ENCODE data around the gene MMRN2. TPM values are rescaled to one million over a fixed set of nuclear protein-coding genes. Genes with fewer than 3 reads are reported as not detected.
"Not testable (repeated sequence)": the region's sequence is repeated elsewhere in the genome, so short reads cannot be mapped to it uniquely, and the experiment has no call there.

Gene MMRN2, protein sequence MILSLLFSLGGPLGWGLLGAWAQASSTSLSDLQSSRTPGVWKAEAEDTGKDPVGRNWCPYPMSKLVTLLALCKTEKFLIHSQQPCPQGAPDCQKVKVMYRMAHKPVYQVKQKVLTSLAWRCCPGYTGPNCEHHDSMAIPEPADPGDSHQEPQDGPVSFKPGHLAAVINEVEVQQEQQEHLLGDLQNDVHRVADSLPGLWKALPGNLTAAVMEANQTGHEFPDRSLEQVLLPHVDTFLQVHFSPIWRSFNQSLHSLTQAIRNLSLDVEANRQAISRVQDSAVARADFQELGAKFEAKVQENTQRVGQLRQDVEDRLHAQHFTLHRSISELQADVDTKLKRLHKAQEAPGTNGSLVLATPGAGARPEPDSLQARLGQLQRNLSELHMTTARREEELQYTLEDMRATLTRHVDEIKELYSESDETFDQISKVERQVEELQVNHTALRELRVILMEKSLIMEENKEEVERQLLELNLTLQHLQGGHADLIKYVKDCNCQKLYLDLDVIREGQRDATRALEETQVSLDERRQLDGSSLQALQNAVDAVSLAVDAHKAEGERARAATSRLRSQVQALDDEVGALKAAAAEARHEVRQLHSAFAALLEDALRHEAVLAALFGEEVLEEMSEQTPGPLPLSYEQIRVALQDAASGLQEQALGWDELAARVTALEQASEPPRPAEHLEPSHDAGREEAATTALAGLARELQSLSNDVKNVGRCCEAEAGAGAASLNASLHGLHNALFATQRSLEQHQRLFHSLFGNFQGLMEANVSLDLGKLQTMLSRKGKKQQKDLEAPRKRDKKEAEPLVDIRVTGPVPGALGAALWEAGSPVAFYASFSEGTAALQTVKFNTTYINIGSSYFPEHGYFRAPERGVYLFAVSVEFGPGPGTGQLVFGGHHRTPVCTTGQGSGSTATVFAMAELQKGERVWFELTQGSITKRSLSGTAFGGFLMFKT
- total RNA-seq: 4.1 TPM

DNA sequence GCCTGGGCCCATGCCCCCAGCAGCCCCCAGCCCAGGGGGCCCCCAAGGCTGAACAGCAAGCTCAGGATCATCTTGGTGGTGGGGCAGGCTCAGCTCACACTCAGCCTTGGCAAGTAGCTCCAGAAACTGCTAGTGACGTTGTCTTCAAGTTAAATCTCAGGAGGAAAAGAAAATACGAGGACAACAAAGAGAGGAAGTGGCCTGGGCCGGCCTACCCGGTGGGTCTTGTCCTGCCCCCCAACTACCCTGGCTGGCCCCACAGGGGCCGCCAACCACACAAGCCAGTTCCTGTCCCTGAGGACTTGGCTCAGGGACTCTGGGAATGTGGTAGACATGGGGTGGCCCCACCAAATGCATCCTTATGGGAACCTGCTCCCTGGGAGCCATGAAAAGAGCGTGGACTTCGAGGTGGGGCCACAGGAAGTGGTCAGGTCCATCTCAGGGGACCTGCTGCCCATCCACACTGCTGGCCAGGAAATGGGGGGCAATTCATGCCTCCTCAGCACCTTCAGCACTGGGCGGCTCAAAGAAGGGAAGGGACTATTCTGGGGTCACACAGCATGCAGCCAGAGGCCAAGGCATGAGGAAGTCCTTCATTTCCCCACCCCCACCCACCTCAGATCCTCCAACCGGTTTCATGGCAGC, at the start of gene MMRN2:
MMRN2 (minus strand) TSS at position 145 of the 645 bp plus-strand sequence; CDS start at position 71, 74 bp downstream.
- no peak for DNase-seq (ENCODE audit: low spot score in 2 of 2)
- FAIRE-seq: no peak

DNA sequence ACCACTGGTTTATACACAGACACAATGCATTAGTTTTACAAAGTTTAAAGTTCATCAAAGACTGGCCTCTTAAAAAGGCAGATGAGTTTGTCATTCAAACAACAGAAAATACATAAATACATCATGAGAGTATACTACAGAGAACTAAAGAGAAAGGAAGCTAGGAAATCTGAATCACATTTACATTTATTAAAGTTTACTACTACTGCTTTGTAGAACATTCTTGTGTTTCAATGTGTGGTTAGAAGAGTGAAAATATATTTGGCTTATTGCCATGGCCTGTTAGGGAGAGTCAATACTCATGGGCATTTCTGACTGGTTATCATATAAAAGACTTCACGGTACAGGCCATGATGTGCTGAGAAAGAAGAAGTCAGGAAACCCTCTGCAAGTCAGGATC, 49.7 kb upstream of the MMRN2 start:
- not testable (repeated sequence) for DNase-seq (ENCODE audit: low spot score in 2 of 2); FAIRE-seq

DNA sequence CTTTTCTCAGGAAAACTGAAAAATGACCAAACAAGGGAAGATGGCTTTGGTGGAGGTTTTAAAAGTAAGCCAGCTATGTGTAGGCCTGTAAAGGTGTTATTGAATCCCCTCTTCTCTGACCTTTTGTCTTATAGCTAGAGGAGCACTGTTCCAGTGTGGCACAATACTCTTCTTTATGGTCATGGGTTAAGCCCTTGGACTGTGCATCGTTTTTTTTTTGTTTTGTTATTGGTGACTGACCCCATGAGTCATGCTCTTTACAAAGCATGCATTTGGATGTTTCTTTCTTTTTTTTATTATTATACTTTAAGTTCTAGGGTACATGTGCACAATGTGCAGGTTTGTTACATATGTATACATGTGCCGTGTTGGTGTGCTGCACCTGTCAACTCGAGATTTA, 43.1 kb upstream of the MMRN2 start:
- no peak for DNase-seq (ENCODE audit: low spot score in 2 of 2)
- no peak for FAIRE-seq

DNA sequence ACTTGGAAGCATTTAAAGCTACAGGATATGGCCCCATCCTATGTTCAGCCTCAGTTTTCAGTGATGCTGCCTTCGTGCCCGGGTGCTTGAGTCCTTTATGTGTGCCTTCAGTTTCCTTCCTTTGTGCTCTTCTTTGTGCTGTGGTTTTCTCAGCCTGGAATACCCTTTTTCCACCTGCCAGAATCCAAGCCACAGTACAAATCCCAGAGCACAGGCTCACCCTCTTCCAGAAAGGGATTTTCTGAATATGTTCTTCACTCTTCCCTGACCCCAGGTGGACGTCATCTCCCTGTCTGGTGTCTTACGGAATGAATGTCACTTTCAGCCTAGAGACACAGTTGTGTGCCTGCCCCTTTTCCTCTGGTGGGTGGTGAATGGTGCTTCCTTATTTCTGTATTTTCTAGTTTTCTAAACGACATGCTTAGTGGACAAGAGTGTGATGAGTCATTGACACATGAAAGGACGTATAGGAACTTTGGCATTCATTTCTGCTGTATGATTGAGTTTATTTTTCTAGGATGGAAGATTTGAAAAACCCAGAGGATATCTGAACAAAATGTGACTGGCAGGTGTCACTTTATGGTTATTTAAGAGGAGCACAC, 42.5 kb upstream of the MMRN2 start:
- FAIRE-seq; DNase-seq (ENCODE audit: low spot score in 2 of 2): not testable (repeated sequence)

- FAIRE-seq (no peak), DNase-seq (ENCODE audit: low spot score in 2 of 2) (no peak)
These were observed 35.5 kb upstream of the MMRN2 start for GRCh38 chr10:86992929-86993328.

- no peak for FAIRE-seq
- DNase-seq (ENCODE audit: low spot score in 2 of 2): no peak
These were observed 35.0 kb upstream of the MMRN2 start for GRCh38 chr10:86992456-86992855.

GRCh38 chr10:86991362-86991761, 33.9 kb upstream of the MMRN2 start:
- FAIRE-seq: peak; percentile 97
- not testable (repeated sequence) for DNase-seq (ENCODE audit: low spot score in 2 of 2)

DNA sequence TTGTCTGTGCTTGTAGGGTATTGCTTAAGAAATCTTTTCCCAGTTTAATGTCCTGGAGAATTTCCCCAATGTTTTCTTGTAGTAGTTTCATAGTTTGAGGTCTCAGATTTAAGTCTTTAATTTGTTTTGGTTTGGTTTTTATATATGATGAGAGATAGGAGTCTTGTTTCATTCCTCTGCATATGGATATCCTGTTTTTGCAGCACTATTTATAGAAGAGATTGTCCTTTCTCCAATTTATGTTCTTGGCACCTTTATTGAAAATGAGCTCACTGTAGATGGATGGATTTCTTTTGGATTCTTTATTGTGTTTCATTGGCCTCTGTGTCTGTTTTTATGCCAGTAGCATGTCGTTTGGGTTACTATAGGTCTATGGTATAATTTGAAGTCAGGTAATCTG, 31.1 kb upstream of the MMRN2 start:
- no peak for DNase-seq (ENCODE audit: low spot score in 2 of 2)
- FAIRE-seq: no peak

GRCh38 chr10:86984498-86984897, 27.1 kb upstream of the MMRN2 start:
- DNase-seq (ENCODE audit: low spot score in 2 of 2); FAIRE-seq: not testable (repeated sequence)

DNA sequence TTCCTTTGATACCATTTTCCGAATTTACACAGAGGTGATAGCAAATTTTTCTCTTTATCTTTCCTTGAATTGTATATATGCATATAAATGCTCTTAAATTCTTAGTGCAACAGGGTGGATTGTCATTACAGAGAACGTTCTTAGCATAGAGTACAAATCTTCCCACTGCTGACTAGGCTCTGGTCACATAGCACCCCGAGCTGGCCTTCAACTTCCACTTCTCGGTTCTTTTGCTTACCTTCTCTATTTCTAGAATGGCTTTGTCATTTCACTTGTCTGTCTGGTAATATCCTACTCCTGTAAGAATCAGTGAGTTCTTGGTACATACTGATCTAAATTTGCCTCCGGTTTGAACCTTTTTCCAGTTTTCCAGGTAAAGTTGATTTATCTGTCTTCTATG, 24.3 kb upstream of the MMRN2 start:
- FAIRE-seq: no peak
- DNase-seq (ENCODE audit: low spot score in 2 of 2): no peak

DNA sequence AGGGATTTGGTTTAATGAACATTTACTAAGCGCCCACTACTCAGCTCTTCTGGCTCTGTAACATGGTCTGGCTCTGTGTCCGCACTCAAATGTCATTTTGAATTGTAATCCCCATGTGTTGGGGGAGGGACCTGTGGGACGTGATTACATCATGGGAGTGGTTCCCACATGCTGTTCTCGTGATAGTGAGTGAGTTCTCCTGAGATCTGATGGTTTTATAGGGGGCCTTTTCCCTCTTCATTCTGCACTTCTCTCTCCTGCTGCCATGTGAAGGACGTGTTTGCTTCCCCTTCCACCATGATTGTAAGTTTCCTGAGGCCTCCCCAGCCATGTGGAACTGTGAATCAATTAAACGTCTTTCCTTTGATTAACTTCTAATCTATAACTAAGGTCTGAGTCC, 23.6 kb upstream of the MMRN2 start:
- not testable (repeated sequence) for DNase-seq (ENCODE audit: low spot score in 2 of 2); FAIRE-seq

- FAIRE-seq (no peak), DNase-seq (ENCODE audit: low spot score in 2 of 2) (no peak)
These were observed 22.6 kb upstream of the MMRN2 start for GRCh38 chr10:86979977-86980448.

DNA sequence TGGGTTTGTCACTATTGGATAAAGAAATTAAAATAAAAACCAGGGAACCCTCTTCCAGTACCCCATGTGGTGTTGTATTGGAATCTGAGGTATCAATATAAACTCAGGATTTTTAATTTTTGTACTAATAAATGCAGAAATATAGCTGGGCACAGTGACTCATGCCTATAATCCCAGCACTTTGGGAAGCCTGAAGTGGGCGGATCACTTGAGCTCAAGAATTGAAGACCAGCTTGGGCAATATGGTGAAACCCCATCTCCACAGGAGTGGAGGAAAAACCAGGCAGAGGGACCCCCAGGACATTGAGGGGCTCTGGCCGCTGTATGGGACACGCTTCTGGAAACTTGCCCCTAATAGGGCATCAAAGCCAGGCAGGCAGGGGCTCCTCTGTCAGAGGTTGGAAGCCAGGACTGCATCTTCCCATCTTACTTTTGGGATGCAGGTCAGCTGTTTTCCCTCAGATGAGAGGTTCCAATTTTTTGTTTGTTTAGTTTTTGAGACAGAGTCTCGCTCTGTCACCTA, 21.9 kb upstream of the MMRN2 start:
- DNase-seq (ENCODE audit: low spot score in 2 of 2) (no peak), FAIRE-seq (no peak)

DNA sequence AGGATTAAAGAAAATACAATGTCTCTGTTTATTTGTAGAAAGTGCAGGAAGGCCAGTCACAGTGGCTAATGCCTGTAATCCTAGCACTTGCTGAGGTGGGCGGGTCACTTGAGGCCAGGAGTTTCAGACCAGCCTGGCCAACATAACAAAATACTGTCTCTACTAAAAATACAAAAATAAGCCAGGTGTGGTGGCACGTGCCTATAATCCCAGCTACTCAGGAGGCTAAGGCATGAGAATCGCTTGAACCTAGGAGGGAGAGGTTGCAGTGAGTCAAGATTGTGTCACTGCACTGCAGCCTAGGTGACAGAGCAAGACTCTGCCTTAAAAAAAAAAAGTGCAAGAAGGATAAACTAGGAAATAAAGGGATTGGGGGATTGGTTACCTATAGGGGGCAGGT, 21.0 kb upstream of the MMRN2 start:
- DNase-seq (ENCODE audit: low spot score in 2 of 2); FAIRE-seq: not testable (repeated sequence)

DNA sequence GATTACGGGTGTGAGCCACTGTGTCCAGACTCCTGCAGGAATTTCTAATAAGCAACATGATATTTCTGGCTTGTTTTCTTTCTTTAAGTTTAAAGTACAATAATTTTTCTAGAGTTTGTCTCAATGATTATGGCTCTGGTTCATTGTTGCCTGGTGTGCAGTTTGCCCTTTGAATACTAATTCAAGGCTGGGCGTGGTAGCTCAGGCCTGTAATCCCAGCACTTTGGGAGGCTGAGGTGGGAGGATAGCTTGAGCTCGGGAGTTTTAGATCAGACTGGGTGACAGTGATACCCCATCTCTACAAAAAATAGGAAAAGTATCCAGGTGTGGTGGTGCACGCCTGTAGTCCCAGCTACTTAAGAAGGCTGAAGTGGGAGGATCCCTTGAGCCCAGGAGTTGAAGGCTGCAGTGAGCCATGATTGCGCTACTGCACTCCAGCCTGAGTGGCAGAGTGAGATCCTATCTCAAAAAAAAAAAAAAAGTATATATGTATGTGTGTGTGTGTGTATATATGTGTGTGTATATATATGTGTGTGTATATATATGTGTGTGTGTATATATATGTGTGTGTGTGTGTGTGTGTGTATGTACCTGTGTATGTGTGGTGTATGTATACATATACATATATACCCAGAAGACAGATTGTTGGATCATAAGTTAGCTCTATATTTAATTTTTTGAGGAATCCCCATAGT, 19.1 kb upstream of the MMRN2 start:
- no peak for FAIRE-seq
- DNase-seq (ENCODE audit: low spot score in 2 of 2): no peak

DNA sequence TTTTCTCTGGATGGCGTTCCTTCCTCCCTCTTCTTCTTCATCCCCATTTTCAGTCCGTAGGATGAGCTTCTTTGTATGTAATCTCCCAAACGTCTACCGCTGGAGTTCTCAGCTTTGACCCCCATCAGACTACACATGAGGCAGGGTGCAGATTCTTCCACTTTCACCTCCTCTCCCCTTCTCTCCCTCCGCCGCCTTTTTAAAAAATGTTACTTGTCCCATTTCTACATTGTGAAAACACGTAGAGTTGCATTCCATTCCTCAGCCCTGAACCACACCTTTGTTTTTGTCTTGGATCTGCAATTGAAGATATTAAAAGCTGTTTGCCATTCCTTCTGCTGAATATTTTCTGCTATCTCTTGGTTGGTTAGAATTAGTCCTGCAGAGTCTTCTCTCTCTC, 17.1 kb upstream of the MMRN2 start:
- FAIRE-seq (no peak), DNase-seq (ENCODE audit: low spot score in 2 of 2) (no peak)

GRCh38 chr10:86972613-86973380, 15.4 kb upstream of the MMRN2 start:
- FAIRE-seq: no peak
- DNase-seq (ENCODE audit: low spot score in 2 of 2): no peak

- FAIRE-seq: no peak
These were observed 14.0 kb upstream of the MMRN2 start for GRCh38 chr10:86971232-86971991.

More at GRCh38 chr10:86971232-86971991, 14.0 kb upstream of the MMRN2 start:
- peak; percentile 70 to 89 for DNase-seq (ENCODE audit: low spot score in 2 of 2)
